Measurements from ENCODE around the gene ZNF211. TPM values are rescaled to one million over a fixed set of nuclear protein-coding genes. Genes with fewer than 3 reads are reported as not detected.
A peak's percentile ranks its signal among the peaks of the same experiment; 100 is the strongest.

The ZNF211 gene
- total and polyA plus RNA-seq, 12 donors: 5.7 to 26.6 (median 10.4) TPM

GRCh38 chr19:57655443-57655842 is 22.5 kb downstream of the ZNF211 start:
- peaks cover 0 to 15% (median 0%) of the 10 kb centered on the region in 9 donors for H3K4me1 ChIP-seq
- TF ChIP-seq, protein P1, sequence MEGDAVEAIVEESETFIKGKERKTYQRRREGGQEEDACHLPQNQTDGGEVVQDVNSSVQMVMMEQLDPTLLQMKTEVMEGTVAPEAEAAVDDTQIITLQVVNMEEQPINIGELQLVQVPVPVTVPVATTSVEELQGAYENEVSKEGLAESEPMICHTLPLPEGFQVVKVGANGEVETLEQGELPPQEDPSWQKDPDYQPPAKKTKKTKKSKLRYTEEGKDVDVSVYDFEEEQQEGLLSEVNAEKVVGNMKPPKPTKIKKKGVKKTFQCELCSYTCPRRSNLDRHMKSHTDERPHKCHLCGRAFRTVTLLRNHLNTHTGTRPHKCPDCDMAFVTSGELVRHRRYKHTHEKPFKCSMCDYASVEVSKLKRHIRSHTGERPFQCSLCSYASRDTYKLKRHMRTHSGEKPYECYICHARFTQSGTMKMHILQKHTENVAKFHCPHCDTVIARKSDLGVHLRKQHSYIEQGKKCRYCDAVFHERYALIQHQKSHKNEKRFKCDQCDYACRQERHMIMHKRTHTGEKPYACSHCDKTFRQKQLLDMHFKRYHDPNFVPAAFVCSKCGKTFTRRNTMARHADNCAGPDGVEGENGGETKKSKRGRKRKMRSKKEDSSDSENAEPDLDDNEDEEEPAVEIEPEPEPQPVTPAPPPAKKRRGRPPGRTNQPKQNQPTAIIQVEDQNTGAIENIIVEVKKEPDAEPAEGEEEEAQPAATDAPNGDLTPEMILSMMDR (IDR thresholded peaks at IDR 0.05): no peak
- no peaks in the 10 kb centered on the region for H3K36me3 ChIP-seq
- 43 to 91% methylated on average over 1 of the region's 1 CpG for WGBS, 2 donors
- H3K27me3 ChIP-seq: peaks cover 0 to 3% (median 0%) of the 10 kb centered on the region in 7 donors
- DNase-seq: no peak
- intact Hi-C loops (cut with DNase I): no loop called here
- peaks cover 0 to 38% (median 0%) of the 10 kb centered on the region in 11 donors for H3K9me3 ChIP-seq
- no peak for ATAC-seq
- H3K27ac ChIP-seq: no peak overlapping the region
- H3K4me3 ChIP-seq: no peak overlapping the region

- intact Hi-C loops (cut with DNase I): no loop called here
- TF ChIP-seq, protein P1 (IDR thresholded peaks at IDR 0.05): no peak
- WGBS, 2 donors: 78 to 88% methylated on average over 1 of the region's 1 CpG
These were observed 23.4 kb downstream of the ZNF211 start for GRCh38 chr19:57656346-57656745.

GRCh38 chr19:57664269-57665127 is 31.5 kb downstream of the ZNF211 start:
- TF ChIP-seq, protein P1 (IDR thresholded peaks at IDR 0.05): no peak
- Histone ChIP-seq H3K27me3 (peaks cover 0 to 47% (median 0%) of the 10 kb centered on the region in 7 donors), H3K9me3 (no peaks in the 10 kb centered on the region), H3K27ac (peak overlapping the region in 9 of 10 donors; percentile 56 to 88 (median 75)), H3K4me3 (peak overlapping the region; percentile 41 to 71 (median 60)), H3K36me3 (no peaks in the 10 kb centered on the region), H3K4me1 (peaks cover 0 to 15% (median 5%) of the 10 kb centered on the region in 9 donors)
- ATAC-seq: peak; percentile 92 to 98 (median 95)
- intact Hi-C loops (cut with DNase I): no loop called here
- DNase-seq: peak; percentile 40 to 68
- 2% methylated on average over 64 of the region's 64 CpGs for WGBS, 2 donors

More at GRCh38 chr19:57656346-57656745, 23.4 kb downstream of the ZNF211 start:
- ATAC-seq (no peak), DNase-seq (no peak)
- Histone ChIP-seq H3K9me3 (peaks cover 0 to 38% (median 0%) of the 10 kb centered on the region in 11 donors), H3K36me3 (no peaks in the 10 kb centered on the region), H3K27ac (no peak overlapping the region), H3K27me3 (peaks cover 0 to 8% (median 0%) of the 10 kb centered on the region in 7 donors), H3K4me1 (peaks cover 0 to 8% (median 0%) of the 10 kb centered on the region in 9 donors), H3K4me3 (no peak overlapping the region)

DNA sequence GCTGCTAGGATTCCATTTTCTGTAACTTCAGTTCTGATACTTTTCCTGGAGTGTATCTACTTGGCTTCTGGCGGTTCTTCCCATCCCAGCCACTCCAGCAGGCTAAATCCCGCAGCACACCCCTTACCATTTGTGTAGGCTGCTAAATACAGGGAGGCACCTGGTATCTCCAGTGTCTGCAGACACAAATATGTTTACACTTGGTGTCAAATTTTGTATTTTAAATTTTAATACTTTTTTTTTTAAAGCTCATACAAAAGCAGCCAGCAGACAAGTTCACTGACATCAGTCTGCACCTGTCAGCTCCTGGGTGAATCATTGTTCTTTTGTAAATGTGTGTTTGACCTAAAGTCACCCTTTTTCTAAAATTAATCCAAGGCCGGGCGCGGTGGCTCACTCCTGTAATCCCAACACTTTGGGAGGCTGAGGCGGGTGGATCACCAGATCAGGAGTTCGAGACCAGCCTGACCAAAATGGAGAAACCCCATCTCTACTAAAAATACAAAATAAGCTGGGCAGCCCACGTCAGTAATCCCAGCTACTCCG is 32.4 kb downstream of the ZNF211 start:
- peak overlapping the region in 4 of 10 donors; percentile 75 to 88 (median 84) for H3K27ac ChIP-seq
- whole genome bisulfite sequencing, 2 donors: 83 to 88% methylated on average over 9 of the region's 9 CpGs
- no peaks in the 10 kb centered on the region for H3K36me3 ChIP-seq
- TF ChIP-seq, protein P1 (IDR thresholded peaks at IDR 0.05): no peak
- H3K4me3 ChIP-seq: peak overlapping the region in 2 of 10 donors; percentile 59 to 62
- no peaks in the 10 kb centered on the region for H3K9me3 ChIP-seq
- intact Hi-C loops (cut with DNase I): no loop called here
- no peak for DNase-seq
- peaks cover 0 to 47% (median 0%) of the 10 kb centered on the region in 7 donors for H3K27me3 ChIP-seq
- ATAC-seq: no peak
- H3K4me1 ChIP-seq: peaks cover 0 to 15% (median 5%) of the 10 kb centered on the region in 9 donors

Measured in heart right ventricle (tissue), 16 donors.